GM12878 (cell line): ENCODE measurements around the gene NMRK1. TPM values are rescaled to one million over a fixed set of nuclear protein-coding genes. Genes with fewer than 3 reads are reported as not detected.

Experiments
- ATAC-seq: fragments of 200-7000 bp; cut with Tn5 transposase; 3 replicates; pipeline ENCODE4 v1.9.1; 2020; ENCODE audit warnings: mild to moderate bottlenecking, moderate library complexity
- BruUV-seq: library from RNA; stranded (reverse); fragments of 400-500 nt; replicated peaks from 2 replicates; lab custom pipeline; 2021; lab: Mats Ljungman, UMichigan
- CTCF ChIA-PET: fragments of 300-600 bp; sonication (Branson Sonifier 250); formaldehyde crosslinking; extraction: SDS; loops from one replicate; lab custom pipeline; 2021; ENCODE audit warnings: inconsistent platforms; lab: Yijun Ruan, JAX
- POLR2A ChIA-PET: fragments of 350-600 bp; formaldehyde crosslinking; extraction: SDS; loops from one replicate; lab custom pipeline; 2021; ENCODE audit warnings: inconsistent platforms; lab: Charles Lee
- RAD21 ChIA-PET: fragments of 300-600 bp; sonication (Branson Sonifier 250); formaldehyde crosslinking; loops from one replicate; lab custom pipeline; 2023; ENCODE audit warnings: antibody characterized with exemption; ENCODE audit not compliant: unreplicated experiment; lab: Charles Lee
- SMC1A ChIA-PET: fragments of 300-600 bp; sonication (Branson Sonifier 250); formaldehyde crosslinking; loops from one replicate; lab custom pipeline; 2023; ENCODE audit not compliant: unreplicated experiment, uncharacterized antibody; lab: Charles Lee
- DNase-seq: peaks from one replicate; pipeline ENCODE4 v3.0.0-alpha.2; 2011; ENCODE audit warnings: low read depth, low spot score
- FAIRE-seq: peaks from 3 replicates; lab custom pipeline; 2011; peaks lifted over from hg19 to GRCh38; lab: Jason Lieb, UNC
- H2AFZ ChIP-seq: 2 replicates; pipeline ENCODE4 v1.6.0; 2011; ENCODE audit warnings: low read depth, low read length, control low read depth; ENCODE audit not compliant: control insufficient read depth
- H3K27ac ChIP-seq: 2 replicates; pipeline ENCODE4 v1.5.1; 2011; ENCODE audit warnings: control low read depth; ENCODE audit not compliant: control insufficient read depth, insufficient read depth
- H3K27me3 ChIP-seq, 2 experiments: replicated peaks in 1 of 2; 2 replicates each; pipeline versions ENCODE4 v1.6.0 to v1.6.1; 2011; ENCODE audit warnings: low read length in 1 of 2; ENCODE audit not compliant: control insufficient read depth in 2 of 2, insufficient read depth in 2 of 2
- H3K36me3 ChIP-seq, 2 experiments: 2 replicates each; pipeline ENCODE4 v1.5.1; 2011; ENCODE audit warnings: low read length in 1 of 2; ENCODE audit not compliant: control insufficient read depth in 2 of 2, insufficient read depth in 2 of 2
- H3K4me1 ChIP-seq: 2 replicates; pipeline ENCODE4 v1.6.1; 2011; ENCODE audit warnings: mild to moderate bottlenecking, low read length, moderate library complexity, mixed read lengths; ENCODE audit not compliant: control insufficient read depth, insufficient read depth
- H3K4me2 ChIP-seq: 2 replicates; pipeline ENCODE4 v1.6.0; 2011; ENCODE audit warnings: control low read depth; ENCODE audit not compliant: control insufficient read depth, insufficient read depth
- H3K4me3 ChIP-seq: fragments of 200-600 bp; sonication (generic); 2 replicates; pipeline ENCODE4 v1.5.1; 2016
- H3K79me2 ChIP-seq: 2 replicates; pipeline ENCODE4 v1.6.0; 2011; ENCODE audit warnings: low read length; ENCODE audit not compliant: control insufficient read depth, insufficient read depth
- H3K9ac ChIP-seq: 2 replicates; pipeline ENCODE4 v1.8.0; 2011; ENCODE audit warnings: low read length, control low read depth, mixed read lengths; ENCODE audit not compliant: control insufficient read depth, insufficient read depth
- H3K9me3 ChIP-seq: replicated peaks from 3 replicates; pipeline ENCODE4 v1.5.1; 2011; ENCODE audit warnings: mild to moderate bottlenecking, low read length; ENCODE audit not compliant: control insufficient read depth, insufficient read depth
- H4K20me1 ChIP-seq: 2 replicates; pipeline ENCODE4 v1.6.0; 2011; ENCODE audit not compliant: control insufficient read depth, insufficient read depth
- CBFB ChIP-seq: IDR thresholded peaks from 2 replicates; pipeline ENCODE4 v1.6.1; 2016; ENCODE audit warnings: antibody characterized with exemption, low read depth
- CBX3 ChIP-seq: fragments of 200-600 bp; sonication (generic); IDR thresholded peaks from 2 replicates; pipeline ENCODE4 v1.6.1; 2016; ENCODE audit warnings: low read depth, borderline replicate concordance
- EGR1 ChIP-seq, 2 experiments: IDR thresholded peaks; 1 replicate in 1 of 2; 2 replicates in 1 of 2; pipeline ENCODE4 v1.6.1; 2011 to 2012; ENCODE audit warnings: low read depth in 2 of 2, low read length in 2 of 2, borderline replicate concordance in 1 of 2, mild to moderate bottlenecking in 1 of 2, moderate library complexity in 1 of 2
- LARP7 ChIP-seq: fragments of 450-650 bp; IDR thresholded peaks from 2 replicates; pipeline ENCODE4 v1.6.1; 2017; ENCODE audit warnings: mild to moderate bottlenecking
- RB1 ChIP-seq: fragments of 450-650 bp; formaldehyde crosslinking; IDR thresholded peaks from 2 replicates; pipeline ENCODE4 v1.6.1; 2017; ENCODE audit warnings: mild to moderate bottlenecking, borderline replicate concordance
- SMARCA5 ChIP-seq: fragments of 450-650 bp; IDR thresholded peaks from 2 replicates; pipeline ENCODE4 v1.6.1; 2017; ENCODE audit warnings: mild to moderate bottlenecking
- WRNIP1 ChIP-seq: IDR thresholded peaks from 2 replicates; pipeline ENCODE4 v1.6.1; 2011; ENCODE audit warnings: low read depth, low read length, improper control_type of control experiment, borderline replicate concordance
- WGBS: methylation state at CpG from one replicate; pipeline ENCODE4 v1.1.6; 2016; ENCODE audit warnings: low lambda C conversion rate; ENCODE audit not compliant: insufficient replicate concordance, insufficient coverage; ENCODE audit errors: missing lambda C conversion rate; 5-methylcytosine and 5-hydroxymethylcytosine counted together
- in situ Hi-C: fragments of 300-500 bp; cut with MboI; formaldehyde crosslinking; loops from 9 replicates; pipeline ENCODE4 v1.14.3; 2018; ENCODE audit warnings: mixed read lengths
- intact Hi-C: fragments of 100-400 bp; cut with micrococcal nuclease; formaldehyde crosslinking; loops from one replicate; pipeline ENCODE4 v1.14.2; 2022; ENCODE audit not compliant: unreplicated experiment
- polyA plus RNA-seq, 11 experiments: library from polyadenylated mRNA; depleted of rRNA in 4 of 11; unstranded in 6 of 11; stranded (reverse) in 5 of 11; fragments of >200 nt; fragmentation: Nextera tagmentation in 4 of 11; fragmentation: Illumina TruSeq in 1 of 11; extraction: Ambion mirVana in 4 of 11; extraction: Trizol in 1 of 11; gene quantifications; 1 replicate in 1 of 11; 2 replicates in 10 of 11; pipeline versions ENCODE4 v1.2.1 to v1.2.3, GENCODE V29; 2011 to 2016; ENCODE audit warnings: inconsistent platforms in 2 of 11, missing spikeins in 2 of 11, low read depth in 1 of 11
- total RNA-seq, 4 experiments: library from RNA; depleted of rRNA in 3 of 4; stranded (reverse); fragments of >200 nt in 3 of 4; fragmentation: Illumina TruSeq in 1 of 4; extraction: Trizol in 1 of 4; gene quantifications; 2 replicates each; pipeline versions ENCODE4 v1.2.1 to v1.2.3, GENCODE V29; 2013 to 2021
- TF ChIP-seq, protein P1 (sequence below): IDR thresholded peaks from 2 replicates; pipeline ENCODE4 v1.6.1; 2012; ENCODE audit warnings: low read length, inconsistent platforms
- TF ChIP-seq, protein P2 (sequence below): fragments of 450-650 bp; formaldehyde crosslinking; IDR thresholded peaks from 2 replicates; pipeline ENCODE4 v1.4.0; 2020; ENCODE audit warnings: mild to moderate bottlenecking, moderate library complexity
- TF ChIP-seq, protein P3 (sequence below): fragments of 450-650 bp; IDR thresholded peaks from 2 replicates; pipeline ENCODE4 v1.6.1; 2017; ENCODE audit warnings: mild to moderate bottlenecking, low read depth, inconsistent platforms; ENCODE audit not compliant: poor library complexity, severe bottlenecking
- TF ChIP-seq, protein P4 (sequence below): IDR thresholded peaks from 2 replicates; pipeline ENCODE4 v1.6.1; 2012; ENCODE audit warnings: low read depth, low read length, improper control_type of control experiment
- TF ChIP-seq, protein P5 (sequence below): fragments of 450-650 bp; IDR thresholded peaks from 2 replicates; pipeline ENCODE4 v1.6.1; 2017; ENCODE audit warnings: mild to moderate bottlenecking, moderate library complexity

Gene NMRK1
- total and polyA plus RNA-seq, 10 of the 15 experiments (the other 5 are each of a cell fraction or from before 2014, with no cell fraction given), result 8.4 to 17.2 (median 12.1) TPM

DNA sequence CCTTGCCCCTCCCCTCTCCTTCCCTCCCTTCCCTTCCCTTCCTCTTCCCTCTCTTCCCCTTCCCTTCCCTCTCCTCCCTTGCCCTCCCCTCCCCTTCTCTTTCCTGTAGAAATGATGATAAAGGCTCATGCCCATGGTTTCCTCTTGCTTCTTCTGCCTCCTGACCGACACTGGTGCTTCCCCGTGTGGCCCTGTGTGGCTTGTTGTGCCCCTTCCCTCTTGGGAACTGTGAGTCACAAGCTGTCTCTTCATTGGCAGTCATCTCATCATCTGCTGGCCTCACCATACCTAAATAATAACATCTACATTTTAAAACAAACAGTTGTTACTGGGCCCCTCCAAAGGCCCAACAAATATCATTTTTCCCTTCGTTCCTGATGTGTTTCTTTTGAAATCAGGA lies 48.2 kb downstream of the NMRK1 start:
- Histone ChIP-seq H3K4me1 (no peaks in the 10 kb centered on the region), H3K4me3 (no peak overlapping the region), H2AFZ (no peak overlapping the region), H3K9ac (no peak overlapping the region), H3K9me3 (no peaks in the 10 kb centered on the region), H3K27me3 (no peaks in the 10 kb centered on the region), H3K4me2 (no peak overlapping the region), H3K79me2 (no peaks in the 10 kb centered on the region), H3K27ac (no peak overlapping the region), H3K36me3 (no peaks in the 10 kb centered on the region), H4K20me1 (no peaks in the 10 kb centered on the region)
- ATAC-seq (peak; percentile 68), FAIRE-seq (no peak), DNase-seq (no peak)
- CTCF ChIA-PET, result interaction anchor here (0.9 to 1.7 kb wide), 2 partner anchors 11 to 267 kb away, joined by 3 to 5 read pairs; partner anchors contain the start of gene CARNMT1
- RAD21 ChIA-PET, result interaction anchor here (1.2 to 1.5 kb wide), 2 partner anchors 12 to 13 kb away, joined by 3 read pairs; partner anchors contain the start of gene CARNMT1
- POLR2A ChIA-PET, result no interaction called here
- SMC1A ChIA-PET, result interaction anchor here (1.0 to 1.4 kb wide), 2 partner anchors 10 to 15 kb away, joined by 5 read pairs; no protein-coding TSS in a partner anchor
- 0% methylated on average over 3 of the region's 3 CpGs for WGBS
- BruUV-seq, result no TSS peak
- intact Hi-C loops (no loop called here), in situ Hi-C loops (no loop called here)
- TF ChIP-seq, protein P1, sequence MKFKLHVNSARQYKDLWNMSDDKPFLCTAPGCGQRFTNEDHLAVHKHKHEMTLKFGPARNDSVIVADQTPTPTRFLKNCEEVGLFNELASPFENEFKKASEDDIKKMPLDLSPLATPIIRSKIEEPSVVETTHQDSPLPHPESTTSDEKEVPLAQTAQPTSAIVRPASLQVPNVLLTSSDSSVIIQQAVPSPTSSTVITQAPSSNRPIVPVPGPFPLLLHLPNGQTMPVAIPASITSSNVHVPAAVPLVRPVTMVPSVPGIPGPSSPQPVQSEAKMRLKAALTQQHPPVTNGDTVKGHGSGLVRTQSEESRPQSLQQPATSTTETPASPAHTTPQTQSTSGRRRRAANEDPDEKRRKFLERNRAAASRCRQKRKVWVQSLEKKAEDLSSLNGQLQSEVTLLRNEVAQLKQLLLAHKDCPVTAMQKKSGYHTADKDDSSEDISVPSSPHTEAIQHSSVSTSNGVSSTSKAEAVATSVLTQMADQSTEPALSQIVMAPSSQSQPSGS, result no peak
- TF ChIP-seq SMARCA5, result no peak
- TF ChIP-seq EGR1 (IDR thresholded peaks at IDR 0.05; ENCODE audit: borderline replicate concordance in 1 of 2, low read depth in 2 of 2, low read length in 2 of 2), result no peak
- no peak for TF ChIP-seq CBFB
- no peak for TF ChIP-seq LARP7
- TF ChIP-seq, protein P2, sequence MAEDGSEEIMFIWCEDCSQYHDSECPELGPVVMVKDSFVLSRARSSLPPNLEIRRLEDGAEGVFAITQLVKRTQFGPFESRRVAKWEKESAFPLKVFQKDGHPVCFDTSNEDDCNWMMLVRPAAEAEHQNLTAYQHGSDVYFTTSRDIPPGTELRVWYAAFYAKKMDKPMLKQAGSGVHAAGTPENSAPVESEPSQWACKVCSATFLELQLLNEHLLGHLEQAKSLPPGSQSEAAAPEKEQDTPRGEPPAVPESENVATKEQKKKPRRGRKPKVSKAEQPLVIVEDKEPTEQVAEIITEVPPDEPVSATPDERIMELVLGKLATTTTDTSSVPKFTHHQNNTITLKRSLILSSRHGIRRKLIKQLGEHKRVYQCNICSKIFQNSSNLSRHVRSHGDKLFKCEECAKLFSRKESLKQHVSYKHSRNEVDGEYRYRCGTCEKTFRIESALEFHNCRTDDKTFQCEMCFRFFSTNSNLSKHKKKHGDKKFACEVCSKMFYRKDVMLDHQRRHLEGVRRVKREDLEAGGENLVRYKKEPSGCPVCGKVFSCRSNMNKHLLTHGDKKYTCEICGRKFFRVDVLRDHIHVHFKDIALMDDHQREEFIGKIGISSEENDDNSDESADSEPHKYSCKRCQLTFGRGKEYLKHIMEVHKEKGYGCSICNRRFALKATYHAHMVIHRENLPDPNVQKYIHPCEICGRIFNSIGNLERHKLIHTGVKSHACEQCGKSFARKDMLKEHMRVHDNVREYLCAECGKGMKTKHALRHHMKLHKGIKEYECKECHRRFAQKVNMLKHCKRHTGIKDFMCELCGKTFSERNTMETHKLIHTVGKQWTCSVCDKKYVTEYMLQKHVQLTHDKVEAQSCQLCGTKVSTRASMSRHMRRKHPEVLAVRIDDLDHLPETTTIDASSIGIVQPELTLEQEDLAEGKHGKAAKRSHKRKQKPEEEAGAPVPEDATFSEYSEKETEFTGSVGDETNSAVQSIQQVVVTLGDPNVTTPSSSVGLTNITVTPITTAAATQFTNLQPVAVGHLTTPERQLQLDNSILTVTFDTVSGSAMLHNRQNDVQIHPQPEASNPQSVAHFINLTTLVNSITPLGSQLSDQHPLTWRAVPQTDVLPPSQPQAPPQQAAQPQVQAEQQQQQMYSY, result no peak
- no peak for TF ChIP-seq RB1
- no peak for TF ChIP-seq CBX3
- TF ChIP-seq WRNIP1, result no peak
- TF ChIP-seq, protein P3, sequence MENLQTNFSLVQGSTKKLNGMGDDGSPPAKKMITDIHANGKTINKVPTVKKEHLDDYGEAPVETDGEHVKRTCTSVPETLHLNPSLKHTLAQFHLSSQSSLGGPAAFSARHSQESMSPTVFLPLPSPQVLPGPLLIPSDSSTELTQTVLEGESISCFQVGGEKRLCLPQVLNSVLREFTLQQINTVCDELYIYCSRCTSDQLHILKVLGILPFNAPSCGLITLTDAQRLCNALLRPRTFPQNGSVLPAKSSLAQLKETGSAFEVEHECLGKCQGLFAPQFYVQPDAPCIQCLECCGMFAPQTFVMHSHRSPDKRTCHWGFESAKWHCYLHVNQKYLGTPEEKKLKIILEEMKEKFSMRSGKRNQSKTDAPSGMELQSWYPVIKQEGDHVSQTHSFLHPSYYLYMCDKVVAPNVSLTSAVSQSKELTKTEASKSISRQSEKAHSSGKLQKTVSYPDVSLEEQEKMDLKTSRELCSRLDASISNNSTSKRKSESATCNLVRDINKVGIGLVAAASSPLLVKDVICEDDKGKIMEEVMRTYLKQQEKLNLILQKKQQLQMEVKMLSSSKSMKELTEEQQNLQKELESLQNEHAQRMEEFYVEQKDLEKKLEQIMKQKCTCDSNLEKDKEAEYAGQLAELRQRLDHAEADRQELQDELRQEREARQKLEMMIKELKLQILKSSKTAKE, result no peak
- TF ChIP-seq, protein P4, sequence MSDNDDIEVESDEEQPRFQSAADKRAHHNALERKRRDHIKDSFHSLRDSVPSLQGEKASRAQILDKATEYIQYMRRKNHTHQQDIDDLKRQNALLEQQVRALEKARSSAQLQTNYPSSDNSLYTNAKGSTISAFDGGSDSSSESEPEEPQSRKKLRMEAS, result no peak
- TF ChIP-seq, protein P5, sequence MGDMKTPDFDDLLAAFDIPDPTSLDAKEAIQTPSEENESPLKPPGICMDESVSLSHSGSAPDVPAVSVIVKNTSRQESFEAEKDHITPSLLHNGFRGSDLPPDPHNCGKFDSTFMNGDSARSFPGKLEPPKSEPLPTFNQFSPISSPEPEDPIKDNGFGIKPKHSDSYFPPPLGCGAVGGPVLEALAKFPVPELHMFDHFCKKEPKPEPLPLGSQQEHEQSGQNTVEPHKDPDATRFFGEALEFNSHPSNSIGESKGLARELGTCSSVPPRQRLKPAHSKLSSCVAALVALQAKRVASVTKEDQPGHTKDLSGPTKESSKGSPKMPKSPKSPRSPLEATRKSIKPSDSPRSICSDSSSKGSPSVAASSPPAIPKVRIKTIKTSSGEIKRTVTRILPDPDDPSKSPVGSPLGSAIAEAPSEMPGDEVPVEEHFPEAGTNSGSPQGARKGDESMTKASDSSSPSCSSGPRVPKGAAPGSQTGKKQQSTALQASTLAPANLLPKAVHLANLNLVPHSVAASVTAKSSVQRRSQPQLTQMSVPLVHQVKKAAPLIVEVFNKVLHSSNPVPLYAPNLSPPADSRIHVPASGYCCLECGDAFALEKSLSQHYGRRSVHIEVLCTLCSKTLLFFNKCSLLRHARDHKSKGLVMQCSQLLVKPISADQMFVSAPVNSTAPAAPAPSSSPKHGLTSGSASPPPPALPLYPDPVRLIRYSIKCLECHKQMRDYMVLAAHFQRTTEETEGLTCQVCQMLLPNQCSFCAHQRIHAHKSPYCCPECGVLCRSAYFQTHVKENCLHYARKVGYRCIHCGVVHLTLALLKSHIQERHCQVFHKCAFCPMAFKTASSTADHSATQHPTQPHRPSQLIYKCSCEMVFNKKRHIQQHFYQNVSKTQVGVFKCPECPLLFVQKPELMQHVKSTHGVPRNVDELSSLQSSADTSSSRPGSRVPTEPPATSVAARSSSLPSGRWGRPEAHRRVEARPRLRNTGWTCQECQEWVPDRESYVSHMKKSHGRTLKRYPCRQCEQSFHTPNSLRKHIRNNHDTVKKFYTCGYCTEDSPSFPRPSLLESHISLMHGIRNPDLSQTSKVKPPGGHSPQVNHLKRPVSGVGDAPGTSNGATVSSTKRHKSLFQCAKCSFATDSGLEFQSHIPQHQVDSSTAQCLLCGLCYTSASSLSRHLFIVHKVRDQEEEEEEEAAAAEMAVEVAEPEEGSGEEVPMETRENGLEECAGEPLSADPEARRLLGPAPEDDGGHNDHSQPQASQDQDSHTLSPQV, result no peak
